Body of pancreas (tissue), 4 donors: Measurements from ENCODE around the gene WFIKKN1. TPM values are rescaled to one million over a fixed set of nuclear protein-coding genes. Genes with fewer than 3 reads are reported as not detected.

ENCODE experiments used
- ATAC-seq: fragments of 150-250 bp; one replicate; pipeline ENCODE4 v1.9.1; 2016
- DNase-seq, 4 donors: peaks; one replicate each; pipeline ENCODE4 v3.0.0-alpha.2; 2019
- H3K27ac ChIP-seq, 4 donors: fragments of 200-600 bp; sonication (generic); 1 replicate in 3 of 4; 2 replicates in 1 of 4; pipeline versions ENCODE4 v1.5.1 to v1.6.1; 2016 to 2019; ENCODE audit warnings: mild to moderate bottlenecking in 1 of 4, mixed read lengths in 1 of 4, moderate library complexity in 1 of 4
- H3K27me3 ChIP-seq, 2 donors: fragments of 200-600 bp; sonication (generic); one replicate each; pipeline ENCODE4 v1.6.0; 2016; ENCODE audit warnings: mild to moderate bottlenecking in 1 of 2
- H3K36me3 ChIP-seq, 2 donors: fragments of 200-600 bp; sonication (generic); replicated peaks in 1 of 2; 2 replicates each; pipeline ENCODE4 v1.5.1; 2016; ENCODE audit warnings: low read depth in 2 of 2; ENCODE audit not compliant: insufficient read depth in 1 of 2
- H3K4me1 ChIP-seq: fragments of 200-600 bp; sonication (generic); one replicate; pipeline ENCODE4 v1.6.0; 2016
- H3K4me3 ChIP-seq, 2 donors: fragments of 200-600 bp; sonication (generic); 1 replicate in 1 of 2; 2 replicates in 1 of 2; pipeline ENCODE4 v1.5.1; 2016 to 2019
- H3K9me3 ChIP-seq, 3 donors: fragments of 200-600 bp; sonication (generic); 1 replicate in 2 of 3; 2 replicates in 1 of 3; pipeline ENCODE4 v1.5.1; 2016
- CTCF ChIP-seq, 7 experiments: fragments of 450-650 bp in 4 of 7; fragments of 200-600 bp in 3 of 7; sonication (generic) in 3 of 7; IDR thresholded peaks; one replicate each; pipeline ENCODE4 v1.5.1; 2016 to 2019; ENCODE audit warnings: antibody characterized with exemption in 7 of 7
- POLR2A ChIP-seq, 3 donors: fragments of 450-650 bp; IDR thresholded peaks; one replicate each; pipeline ENCODE4 v1.6.1; 2016; ENCODE audit warnings: antibody characterized with exemption in 3 of 3, mild to moderate bottlenecking in 2 of 3
- WGBS, 2 donors: methylation state at CpG; one replicate each; pipeline ENCODE4 v1.1.5; 2017; 5-methylcytosine and 5-hydroxymethylcytosine counted together
- intact Hi-C: fragments of 100-400 bp; cut with DNase I; formaldehyde crosslinking; loops from one replicate; pipeline ENCODE4 v1.15.1; 2023
- total RNA-seq, 2 donors: library from RNA; depleted of rRNA; stranded (reverse); fragments of >200 nt; gene quantifications; one replicate each; pipeline ENCODE4 v1.1.0, GENCODE V29; 2016

Gene WFIKKN1
- total RNA-seq, 2 donors from 2014 or later, result 3.9 to 5.6 TPM

- intact Hi-C loops, result no loop called here
- DNase-seq (peak; percentile 62 to 74 (median 64)), ATAC-seq (no peak)
- H3K9me3 ChIP-seq, result no peaks in the 10 kb centered on the region
- H3K27ac ChIP-seq, result peak overlapping the region; percentile 98 to 100 (median 99)
- H3K4me3 ChIP-seq, result peak overlapping the region; percentile 44 to 69
- H3K36me3 ChIP-seq, result no peaks in the 10 kb centered on the region
- H3K27me3 ChIP-seq, result no peaks in the 10 kb centered on the region
- peak in 2 of 3 donors; percentile 57 to 58 for TF ChIP-seq POLR2A (IDR thresholded peaks at IDR 0.05)
- TF ChIP-seq CTCF (IDR thresholded peaks at IDR 0.05), result no peak
- H3K4me1 ChIP-seq, result peaks cover 70% of the 10 kb centered on the region
- 0% methylated on average over 21 of the region's 21 CpGs; no CpG with 5 or more reads in 1 of the 2 donors for WGBS, 2 donors
Measured at GRCh38 chr16:588639-588888, 42.2 kb upstream of the WFIKKN1 start.

DNA sequence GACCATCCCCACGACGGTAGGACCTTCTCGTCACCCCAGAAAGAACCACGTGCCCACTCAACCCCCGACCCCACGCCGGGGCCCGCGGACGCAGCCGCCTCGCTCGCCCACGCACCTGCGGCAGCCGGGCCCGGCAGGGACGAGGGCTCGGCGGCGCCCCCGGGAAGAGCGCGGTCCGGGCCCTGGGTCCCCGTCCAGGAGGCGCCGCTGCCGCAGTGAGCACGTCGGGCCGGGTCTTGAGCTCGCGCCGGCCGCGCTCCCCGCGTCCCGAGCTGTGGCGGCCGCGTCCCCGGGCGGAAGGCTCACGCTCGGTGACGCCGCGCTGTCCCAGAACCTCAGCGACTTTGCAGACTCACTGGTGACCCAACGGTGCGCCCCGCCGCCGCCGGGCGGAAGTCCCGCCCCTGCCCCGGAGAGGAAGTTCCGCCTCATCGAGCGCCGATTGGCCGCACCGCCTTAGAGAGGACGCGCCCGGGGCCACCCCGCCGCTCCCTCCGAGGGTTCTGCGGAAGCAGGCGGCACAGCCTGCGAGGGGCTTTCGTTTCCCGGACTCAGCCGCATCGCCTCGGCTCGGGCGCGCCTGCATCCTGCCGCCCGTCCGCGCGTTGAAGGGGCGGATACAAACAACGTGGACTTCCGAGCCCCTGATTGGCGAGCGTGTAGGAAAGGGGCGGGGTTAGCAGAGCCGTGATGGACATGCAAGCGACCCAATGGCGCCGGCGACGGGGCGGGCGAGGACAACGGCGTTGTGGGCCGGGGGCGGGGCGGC is 41.7 kb upstream of the WFIKKN1 start:
- 0% methylated on average over 106 of the region's 107 CpGs; no CpG with 5 or more reads in 1 of the 2 donors for WGBS, 2 donors
- intact Hi-C loops, result no loop called here
- peak; percentile 91 to 97 (median 93) for TF ChIP-seq POLR2A (IDR thresholded peaks at IDR 0.05)
- no peak for TF ChIP-seq CTCF (IDR thresholded peaks at IDR 0.05)

DNA sequence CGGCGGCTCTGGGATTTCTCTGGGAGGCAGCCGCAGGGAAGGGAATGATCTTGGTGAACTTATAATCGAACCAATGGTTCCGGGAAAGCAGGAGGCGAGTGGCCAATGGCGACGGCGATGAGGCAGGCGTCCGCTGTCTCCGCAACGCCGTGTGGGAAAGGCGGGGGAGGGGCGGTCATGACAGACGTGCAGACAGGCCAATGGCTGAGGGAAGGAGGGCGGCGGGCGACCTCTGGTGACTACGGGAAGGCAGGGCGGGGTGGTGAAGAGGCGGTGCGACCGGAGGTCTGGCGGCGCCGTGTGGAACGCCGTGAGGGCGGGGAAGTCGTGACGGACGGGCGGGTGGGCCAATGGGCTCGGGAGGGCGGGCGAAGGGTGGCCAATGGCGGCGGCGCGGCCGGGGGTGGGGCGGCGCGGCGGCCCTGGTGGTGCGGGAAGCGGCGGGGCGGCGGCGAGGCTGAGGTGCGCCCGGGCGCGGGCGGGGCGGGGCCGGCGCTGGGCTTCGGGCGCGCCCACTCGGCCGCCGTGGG is 41.1 kb upstream of the WFIKKN1 start, which contains the start of gene RAB40C:
RAB40C (plus strand) TSS at position 409 of the 530 bp plus-strand sequence. CDS start 226 bp downstream, outside the sequence.
- intact Hi-C loops, result no loop called here
- WGBS, 2 donors, result 0% methylated on average over 58 of the region's 67 CpGs; no CpG with 5 or more reads in 1 of the 2 donors
- peaks cover 73% of the 10 kb centered on the region for H3K4me1 ChIP-seq
- H3K9me3 ChIP-seq, result no peaks in the 10 kb centered on the region
- peak; percentile 99 to 100 (median 99) for DNase-seq
- TF ChIP-seq CTCF (IDR thresholded peaks at IDR 0.05) (peak in 4 of 7 experiments; percentile 18 to 36 (median 31)), POLR2A (IDR thresholded peaks at IDR 0.05) (no peak)
- H3K4me3 ChIP-seq, result peak within 1 kb of the TSS; percentile 69 to 79
- no peaks in the 10 kb centered on the region for H3K36me3 ChIP-seq
- no peaks in the 10 kb centered on the region for H3K27me3 ChIP-seq
- peak within 1 kb of the TSS; percentile 98 to 100 (median 99) for H3K27ac ChIP-seq
- peak; percentile 79 for ATAC-seq

More for the DNA sequence above, 41.7 kb upstream of the WFIKKN1 start:
- Histone ChIP-seq H3K4me3 (peak overlapping the region; percentile 44 to 69), H3K36me3 (no peaks in the 10 kb centered on the region), H3K27ac (peak overlapping the region; percentile 98 to 100 (median 99)), H3K27me3 (no peaks in the 10 kb centered on the region), H3K4me1 (peaks cover 70% of the 10 kb centered on the region), H3K9me3 (no peaks in the 10 kb centered on the region)
- peak; percentile 73 for ATAC-seq
- DNase-seq, result peak; percentile 97 to 98 (median 98)

DNA sequence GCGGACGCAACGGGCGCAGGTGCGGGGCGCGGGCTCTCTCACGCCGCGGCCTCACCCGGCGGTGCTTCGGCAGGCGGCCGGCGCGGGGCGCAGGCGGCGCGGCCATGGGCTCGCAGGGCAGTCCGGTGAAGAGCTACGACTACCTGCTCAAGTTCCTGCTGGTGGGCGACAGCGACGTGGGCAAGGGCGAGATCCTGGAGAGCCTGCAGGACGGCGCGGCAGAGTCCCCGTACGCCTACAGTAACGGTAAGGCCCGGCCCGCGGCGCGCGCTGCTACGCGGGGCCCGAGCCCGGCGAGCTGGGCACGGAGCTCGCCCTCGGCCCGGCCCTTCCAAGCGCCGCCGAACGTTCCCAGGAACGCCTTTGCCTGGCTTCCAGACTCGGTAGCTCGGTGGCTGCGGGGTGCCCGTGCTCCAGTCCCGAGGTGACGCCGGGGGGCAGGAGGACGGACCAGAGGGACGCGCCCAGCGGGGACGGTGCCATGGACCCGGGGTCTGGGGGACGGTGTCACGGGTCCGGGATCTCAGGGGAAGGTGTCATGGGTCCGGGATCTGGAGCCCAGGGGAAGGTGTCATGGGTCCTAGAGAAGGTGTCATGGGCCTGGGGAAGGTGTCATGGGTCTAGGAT is 40.5 kb upstream of the WFIKKN1 start:
- peak; percentile 1 for ATAC-seq
- intact Hi-C loops, result no loop called here
- H3K4me1 ChIP-seq, result peaks cover 77% of the 10 kb centered on the region
- peak overlapping the region; percentile 91 to 96 (median 94) for H3K27ac ChIP-seq
- peak overlapping the region; percentile 59 to 79 for H3K4me3 ChIP-seq
- H3K36me3 ChIP-seq, result no peaks in the 10 kb centered on the region
- no peaks in the 10 kb centered on the region for H3K9me3 ChIP-seq
- 0% methylated on average over 69 of the region's 71 CpGs; no CpG with 5 or more reads in 1 of the 2 donors for WGBS, 2 donors
- peak in 2 of 4 donors; percentile 61 for DNase-seq
- H3K27me3 ChIP-seq, result no peaks in the 10 kb centered on the region
- TF ChIP-seq CTCF (IDR thresholded peaks at IDR 0.05), result peak in 1 of 7 experiments; percentile 17
- TF ChIP-seq POLR2A (IDR thresholded peaks at IDR 0.05), result peak; percentile 47 to 60 (median 47)
